A673 (cell line): Measurements from ENCODE around the gene KCTD8.

Experiments
- CTCF ChIP-seq: fragments of 300-800, 200-600 bp; sonication (generic); conservative IDR thresholded peaks from 2 replicates; pipeline ENCODE4 v1.5.1; 2017; ENCODE audit warnings: low read depth, mild to moderate bottlenecking, antibody characterized with exemption, low read length, moderate library complexity, mixed read lengths
- EZH2 ChIP-seq: fragments of 200-600 bp; sonication (generic); IDR thresholded peaks from 2 replicates; pipeline ENCODE4 v1.6.1; 2017; ENCODE audit warnings: borderline replicate concordance, low read depth, mild to moderate bottlenecking, mixed read lengths, antibody characterized with exemption, low read length; ENCODE audit not compliant: poor library complexity, severe bottlenecking

- no peak for TF ChIP-seq CTCF
- no peak for TF ChIP-seq EZH2
Measured at GRCh38 chr4:44368413-44369167, 80.0 kb downstream of the KCTD8 start.
